SK-N-MC (cell line): ENCODE data around the gene SRM.
"Not testable (repeated sequence)": the region's sequence is repeated elsewhere in the genome, so short reads cannot be mapped to it uniquely, and the experiment has no call there.

Source experiments
- DNase-seq: peaks from one replicate; pipeline ENCODE4 v3.0.0-alpha.2; 2011; ENCODE audit warnings: low read depth, low spot score
- H3K27ac ChIP-seq: fragments of 200-600 bp; sonication (generic); 2 replicates; pipeline ENCODE4 v1.5.1; 2016; ENCODE audit warnings: mixed run types
- H3K36me3 ChIP-seq: fragments of 200-600 bp; sonication (generic); 2 replicates; pipeline ENCODE4 v1.6.1; 2017; ENCODE audit warnings: antibody characterized with exemption, low read length, mixed read lengths; ENCODE audit not compliant: insufficient read depth
- H3K4me3 ChIP-seq: fragments of 200-600 bp; sonication (generic); 2 replicates; pipeline ENCODE4 v1.5.1; 2016
- H3K9ac ChIP-seq: fragments of 200-600 bp; sonication (generic); 2 replicates; pipeline ENCODE4 v1.8.0; 2017; ENCODE audit warnings: mixed run types, mixed read lengths; ENCODE audit not compliant: insufficient read length
- H3K9me3 ChIP-seq: fragments of 200-600 bp; sonication (generic); 2 replicates; pipeline ENCODE4 v1.6.1; 2017; ENCODE audit warnings: low read depth, mild to moderate bottlenecking, antibody characterized with exemption, low read length, moderate library complexity, mixed read lengths
- EZH2 ChIP-seq: fragments of 200-600 bp; sonication (generic); IDR thresholded peaks from one replicate; pipeline ENCODE4 v1.6.1; 2017; ENCODE audit warnings: antibody characterized with exemption
- FOXP2 ChIP-seq: optimal IDR thresholded peaks from 2 replicates; pipeline ENCODE3; 2011; ENCODE audit warnings: mild to moderate bottlenecking, moderate library complexity; ENCODE audit not compliant: insufficient read depth; ENCODE audit errors: extremely low read length, control extremely low read depth
- POLR2AphosphoS5 ChIP-seq: IDR thresholded peaks from 2 replicates; pipeline ENCODE4 v1.6.1; 2012; ENCODE audit warnings: mild to moderate bottlenecking, low read depth, low read length, borderline replicate concordance

Gene SRM

GRCh38 chr1:11024154-11024873 is 35.5 kb downstream of the SRM start:
- H3K4me3 ChIP-seq = no peak overlapping the region
- no peak overlapping the region for H3K9ac ChIP-seq
- H3K36me3 ChIP-seq = peaks cover 80% of the 10 kb centered on the region
- H3K27ac ChIP-seq = peak overlapping the region; percentile 22
- H3K9me3 ChIP-seq = no peaks in the 10 kb centered on the region
- no peak for DNase-seq
- TF ChIP-seq POLR2AphosphoS5 = no peak
- no peak for TF ChIP-seq EZH2
- no peak for TF ChIP-seq FOXP2

- H3K9me3 ChIP-seq = no peaks in the 10 kb centered on the region
- peaks cover 91% of the 10 kb centered on the region for H3K36me3 ChIP-seq
- DNase-seq = no peak
- H3K9ac ChIP-seq = no peak overlapping the region
- no peak overlapping the region for H3K27ac ChIP-seq
- H3K4me3 ChIP-seq = no peak overlapping the region
- TF ChIP-seq POLR2AphosphoS5 = no peak
These were observed 36.6 kb downstream of the SRM start for GRCh38 chr1:11023201-11023600.

DNA sequence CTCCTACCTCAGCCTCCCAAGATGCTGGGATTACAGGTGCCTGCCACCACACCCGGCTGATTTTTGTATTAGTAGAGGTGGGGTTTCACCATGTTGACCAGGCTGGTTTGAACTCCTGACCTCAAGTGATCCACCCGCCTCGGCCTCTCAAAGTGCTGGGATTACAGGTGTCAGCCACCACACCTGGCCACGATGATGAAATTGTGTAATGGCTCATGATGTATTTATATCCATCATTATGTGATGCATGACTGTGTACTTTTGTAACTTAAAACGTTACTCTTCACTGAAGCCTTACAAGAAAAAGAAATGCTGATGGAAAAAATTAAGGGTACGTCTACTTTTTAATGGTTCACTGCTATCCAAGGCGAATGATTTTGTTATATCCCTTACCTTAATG is 39.8 kb downstream of the SRM start:
- H3K36me3 ChIP-seq = peaks cover 93% of the 10 kb centered on the region
- no peak overlapping the region for H3K27ac ChIP-seq
- no peak for DNase-seq
- H3K4me3 ChIP-seq = no peak overlapping the region
- no peak for TF ChIP-seq FOXP2
- no peak for TF ChIP-seq POLR2AphosphoS5
- H3K9ac ChIP-seq = no peak overlapping the region
- H3K9me3 ChIP-seq = no peaks in the 10 kb centered on the region

- H3K27ac ChIP-seq, H3K4me3 ChIP-seq, H3K9me3 ChIP-seq, DNase-seq, H3K9ac ChIP-seq: not testable (repeated sequence)
- peaks cover 93% of the 10 kb centered on the region for H3K36me3 ChIP-seq
These were observed 40.5 kb downstream of the SRM start for GRCh38 chr1:11019358-11019757.

GRCh38 chr1:11013160-11013531 is 46.7 kb downstream of the SRM start:
- DNase-seq = no peak
- H3K27ac ChIP-seq = peak overlapping the region; percentile 98; the same call in 1 of the 2 replicates
- H3K9ac ChIP-seq = peak overlapping the region; percentile 100
- H3K9me3 ChIP-seq = no peaks in the 10 kb centered on the region
- H3K36me3 ChIP-seq = peaks cover 46% of the 10 kb centered on the region
- TF ChIP-seq EZH2 = no peak
- TF ChIP-seq POLR2AphosphoS5 = no peak
- no peak for TF ChIP-seq FOXP2
- H3K4me3 ChIP-seq = peak overlapping the region; percentile 97

GRCh38 chr1:11012260-11013159 is 47.3 kb downstream of the SRM start, which contains the start of gene TARDBP:
TSS of gene TARDBP (plus strand) at chr1:11012654. CDS start at chr1:11013728, 1,074 bp downstream.
- Histone ChIP-seq H3K27ac (peak within 1 kb of the TSS; percentile 98), H3K9me3 (no peaks in the 10 kb centered on the region), H3K36me3 (peaks cover 43% of the 10 kb centered on the region), H3K4me3 (peak within 1 kb of the TSS; percentile 97), H3K9ac (peak within 1 kb of the TSS; percentile 100)
- DNase-seq = peak; percentile 73
- TF ChIP-seq POLR2AphosphoS5 (peak; percentile 90), EZH2 (no peak)
